Activated naive CD8-positive, alpha-beta T cell treated with anti-CD3 and anti-CD28 coated beads, Interleukin-2, amount 50 U/mL, for 16 hours (primary cell): ENCODE data around the gene OSCAR.
A peak's percentile ranks its signal among the peaks of the same experiment; 100 is the strongest.

Experiments
- DNase-seq: peaks from one replicate; pipeline ENCODE4 v3.0.0-alpha.2; 2020; ENCODE audit warnings: low read depth, low spot score

The OSCAR gene, protein sequence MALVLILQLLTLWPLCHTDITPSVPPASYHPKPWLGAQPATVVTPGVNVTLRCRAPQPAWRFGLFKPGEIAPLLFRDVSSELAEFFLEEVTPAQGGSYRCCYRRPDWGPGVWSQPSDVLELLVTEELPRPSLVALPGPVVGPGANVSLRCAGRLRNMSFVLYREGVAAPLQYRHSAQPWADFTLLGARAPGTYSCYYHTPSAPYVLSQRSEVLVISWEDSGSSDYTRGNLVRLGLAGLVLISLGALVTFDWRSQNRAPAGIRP

DNA sequence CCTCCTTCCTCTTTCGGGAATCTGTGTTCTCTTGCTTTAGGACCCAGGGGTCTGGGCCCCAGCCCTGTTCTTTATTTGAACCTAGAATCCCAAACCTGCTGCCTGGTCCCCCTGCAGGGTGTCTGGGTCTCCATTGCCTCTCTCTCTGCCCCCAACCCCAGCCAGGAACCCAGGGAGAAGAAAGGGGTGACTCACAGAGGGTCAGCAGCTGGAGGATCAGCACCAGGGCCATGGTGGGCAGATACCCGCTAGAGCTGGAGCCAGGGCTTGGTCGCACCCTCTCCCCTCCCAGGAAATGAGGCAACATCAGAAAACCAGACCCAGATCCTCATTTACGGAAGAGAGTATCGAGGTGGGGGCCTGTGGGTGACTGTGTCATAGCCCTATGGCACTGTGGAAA is at the start of gene OSCAR:
OSCAR (minus strand) TSS at position 243 of the 400 bp plus-strand sequence; CDS start at position 232, 11 bp downstream.
- DNase-seq = no peak

DNA sequence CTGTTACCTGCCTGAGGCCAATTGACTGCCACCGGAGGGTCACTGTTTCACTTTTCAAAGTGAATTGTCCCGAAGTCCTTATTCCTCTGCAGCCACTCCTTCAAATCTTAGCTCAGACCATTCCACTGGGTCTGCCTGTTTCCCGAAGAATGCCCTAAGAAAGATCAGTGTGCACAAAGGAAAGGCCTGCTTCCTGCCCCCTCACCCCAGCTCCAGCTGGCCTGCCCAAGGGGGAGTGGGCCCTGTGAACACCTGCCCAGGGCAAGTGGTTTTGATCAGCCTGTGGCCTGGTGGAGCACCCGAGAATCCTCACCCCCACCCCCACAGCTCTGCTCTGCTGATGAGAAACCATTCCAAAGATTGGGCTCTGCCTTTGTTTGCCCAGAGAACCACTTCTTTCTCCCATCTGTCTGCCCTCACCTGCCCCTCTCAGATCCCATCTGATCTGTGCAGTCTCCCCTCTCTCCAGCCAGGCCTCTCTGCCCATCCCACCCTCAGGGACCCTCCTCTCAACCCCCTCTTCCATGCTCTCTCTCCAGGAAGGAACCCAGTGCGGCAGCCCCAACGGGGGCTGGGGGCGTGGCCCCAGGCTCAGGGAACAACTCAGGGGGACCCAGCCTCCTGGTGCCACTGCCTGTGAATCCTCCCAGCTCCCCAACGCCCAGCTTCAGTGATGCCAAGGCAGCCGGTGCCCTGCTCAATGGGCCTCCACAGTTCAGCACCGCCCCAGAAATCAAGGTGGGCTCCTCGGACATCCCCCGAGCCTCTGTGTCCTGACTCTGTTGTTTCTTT is 48.6 kb upstream of the OSCAR start:
- no peak for DNase-seq

DNA sequence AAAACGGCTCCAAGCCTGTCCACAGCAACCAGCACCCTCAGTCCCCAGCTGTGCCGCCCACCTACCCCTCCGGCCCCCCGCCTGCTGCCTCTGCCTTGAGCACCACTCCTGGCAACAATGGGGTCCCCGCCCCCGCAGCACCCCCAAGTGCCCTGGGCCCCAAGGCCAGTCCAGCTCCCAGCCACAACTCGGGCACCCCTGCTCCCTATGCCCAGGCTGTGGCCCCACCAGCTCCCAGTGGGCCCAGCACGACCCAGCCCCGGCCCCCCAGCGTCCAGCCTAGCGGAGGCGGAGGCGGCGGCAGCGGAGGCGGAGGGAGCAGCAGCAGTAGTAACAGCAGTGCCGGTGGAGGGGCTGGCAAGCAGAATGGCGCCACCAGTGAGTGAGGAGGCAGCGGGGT is 47.6 kb upstream of the OSCAR start:
- DNase-seq = no peak

DNA sequence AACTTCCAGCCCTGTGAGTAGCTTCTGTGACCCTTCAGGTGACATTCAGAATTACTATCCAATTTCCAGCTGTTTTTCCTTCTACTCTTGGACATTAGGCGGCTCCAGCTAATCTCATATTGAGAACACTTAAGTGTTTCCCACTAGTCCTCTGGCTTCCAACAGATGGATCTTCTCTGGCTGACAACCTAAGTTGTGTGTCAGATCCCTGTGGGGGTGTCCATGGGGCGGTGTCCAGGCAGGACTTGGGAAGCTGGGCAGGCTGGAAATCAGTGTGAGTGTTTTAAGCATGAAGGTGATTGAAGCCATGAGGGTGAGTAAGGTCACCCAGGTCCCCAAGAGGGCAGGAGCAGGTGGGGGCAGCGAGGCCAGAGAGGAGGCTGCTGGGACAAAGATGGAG is 47.1 kb upstream of the OSCAR start:
- DNase-seq = no peak

DNA sequence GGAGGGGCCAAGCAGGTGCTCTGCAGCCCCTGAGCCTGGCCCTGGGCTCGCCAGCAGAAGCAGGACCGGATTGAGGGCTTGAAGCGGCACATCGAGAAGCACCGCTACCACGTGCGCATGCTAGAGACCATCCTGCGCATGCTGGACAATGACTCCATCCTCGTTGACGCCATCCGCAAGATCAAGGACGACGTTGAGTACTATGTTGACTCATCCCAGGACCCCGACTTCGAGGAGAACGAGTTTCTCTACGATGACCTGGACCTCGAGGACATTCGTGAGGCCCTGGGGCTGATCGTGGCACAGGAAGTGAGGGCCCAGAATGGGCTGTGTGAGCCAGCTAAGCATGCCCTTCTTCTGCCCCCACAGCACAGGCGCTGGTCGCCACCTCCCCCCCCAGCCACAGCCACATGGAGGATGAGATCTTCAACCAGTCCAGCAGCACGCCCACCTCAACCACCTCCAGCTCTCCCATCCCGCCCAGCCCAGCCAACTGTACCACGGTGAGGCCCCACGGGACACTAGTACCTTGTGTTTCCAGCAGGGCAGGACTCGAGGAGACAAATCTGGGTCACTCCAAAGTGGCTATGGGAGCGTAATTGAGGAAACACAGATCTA is 45.0 kb upstream of the OSCAR start:
- no peak for DNase-seq

DNA sequence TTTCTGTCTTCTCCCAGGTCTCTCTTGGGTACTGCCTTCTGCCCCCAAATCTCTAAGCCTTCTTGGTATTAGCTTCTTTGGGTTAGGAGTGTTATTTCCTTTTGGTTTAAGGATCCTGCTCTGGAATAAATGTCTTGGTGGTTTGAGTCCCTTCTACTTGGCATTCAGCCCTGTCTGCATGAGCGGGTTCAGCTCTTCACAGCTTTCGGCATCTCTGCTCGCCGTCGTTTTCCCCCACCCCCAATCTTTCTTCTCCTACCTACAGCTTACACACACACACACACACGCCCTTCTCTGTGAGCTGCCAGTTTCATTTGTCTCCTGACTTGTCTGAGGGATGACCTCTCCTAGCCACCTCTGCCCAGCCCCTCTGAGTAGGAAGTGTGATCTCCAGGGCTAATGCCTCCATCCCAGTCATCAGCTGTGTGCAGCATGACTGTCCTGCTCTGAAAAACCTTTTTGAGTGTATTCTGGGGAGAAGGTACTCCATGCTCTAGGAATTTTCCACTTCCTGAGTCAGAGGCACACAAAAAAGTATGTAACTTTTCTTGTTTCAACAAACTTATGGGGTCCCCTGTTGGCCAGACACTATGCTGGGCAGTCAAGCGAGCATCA is 41.7 kb upstream of the OSCAR start:
- DNase-seq = no peak

DNA sequence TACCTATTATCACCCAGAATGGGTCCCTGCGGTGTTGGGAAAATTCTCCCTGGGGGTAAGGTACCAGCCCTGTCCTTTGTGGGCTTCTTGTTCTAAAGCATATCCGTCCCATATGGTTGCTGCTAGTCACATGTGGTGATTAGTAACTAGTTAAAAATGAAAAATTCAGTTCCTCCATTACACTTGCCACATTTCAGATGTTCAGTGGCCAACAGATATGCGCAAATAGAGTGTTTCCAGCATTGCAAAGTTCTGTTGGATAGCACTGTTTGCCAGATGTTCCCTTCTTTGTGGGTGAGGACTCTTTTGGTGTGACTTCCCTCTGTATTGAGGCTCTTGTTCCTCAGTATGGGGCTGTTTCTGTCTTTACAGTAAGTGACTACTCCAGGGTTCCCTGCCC is 40.8 kb upstream of the OSCAR start:
- DNase-seq = no peak

GRCh38 chr19:54138489-54139256 is 38.1 kb upstream of the OSCAR start:
- DNase-seq = no peak

- DNase-seq = no peak
Measured at GRCh38 chr19:54137699-54138488, 37.3 kb upstream of the OSCAR start, which contains the start of gene CNOT3. CNOT3 (plus strand) TSS chr19:54137762; CDS start chr19:54142979, 5,217 bp downstream.

- DNase-seq = peak; percentile 98
Measured at GRCh38 chr19:54136864-54137698, 36.5 kb upstream of the OSCAR start.

DNA sequence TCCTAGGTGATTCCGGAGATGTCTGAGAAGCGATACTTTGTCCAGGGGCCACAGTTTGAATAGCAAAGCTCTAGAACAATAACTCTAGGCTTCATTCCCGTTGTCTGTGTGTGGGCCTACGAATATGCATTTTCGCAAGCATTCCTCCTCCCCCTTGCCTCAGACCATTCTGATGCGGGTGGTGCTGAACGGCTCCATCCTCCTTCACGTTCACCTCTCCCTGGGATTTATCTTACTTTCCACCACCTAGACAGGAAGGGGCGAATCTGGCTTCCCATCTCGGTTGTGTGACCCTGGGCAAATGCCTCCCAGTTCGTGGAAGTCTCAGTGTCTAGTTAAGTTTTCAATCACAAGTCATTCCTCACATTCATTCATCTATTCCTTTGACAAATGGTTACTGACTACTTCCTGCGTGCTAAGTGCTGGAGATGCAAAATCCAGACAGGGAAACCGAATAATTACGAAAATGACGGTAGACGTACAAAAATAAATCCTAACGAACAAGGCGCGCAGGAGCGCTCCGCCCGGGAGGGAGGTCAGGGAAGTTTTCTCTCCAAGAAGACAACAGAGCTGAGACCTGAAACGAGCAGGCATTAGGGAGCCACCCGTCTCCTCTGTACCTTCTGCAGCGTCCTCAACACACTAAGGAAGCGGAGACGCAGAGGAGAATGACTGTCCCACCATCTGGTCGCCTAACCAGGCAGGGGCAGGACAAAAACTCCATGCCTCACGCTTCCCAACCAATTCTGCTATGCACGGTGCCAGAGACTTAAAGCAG is 35.7 kb upstream of the OSCAR start:
- no peak for DNase-seq

DNA sequence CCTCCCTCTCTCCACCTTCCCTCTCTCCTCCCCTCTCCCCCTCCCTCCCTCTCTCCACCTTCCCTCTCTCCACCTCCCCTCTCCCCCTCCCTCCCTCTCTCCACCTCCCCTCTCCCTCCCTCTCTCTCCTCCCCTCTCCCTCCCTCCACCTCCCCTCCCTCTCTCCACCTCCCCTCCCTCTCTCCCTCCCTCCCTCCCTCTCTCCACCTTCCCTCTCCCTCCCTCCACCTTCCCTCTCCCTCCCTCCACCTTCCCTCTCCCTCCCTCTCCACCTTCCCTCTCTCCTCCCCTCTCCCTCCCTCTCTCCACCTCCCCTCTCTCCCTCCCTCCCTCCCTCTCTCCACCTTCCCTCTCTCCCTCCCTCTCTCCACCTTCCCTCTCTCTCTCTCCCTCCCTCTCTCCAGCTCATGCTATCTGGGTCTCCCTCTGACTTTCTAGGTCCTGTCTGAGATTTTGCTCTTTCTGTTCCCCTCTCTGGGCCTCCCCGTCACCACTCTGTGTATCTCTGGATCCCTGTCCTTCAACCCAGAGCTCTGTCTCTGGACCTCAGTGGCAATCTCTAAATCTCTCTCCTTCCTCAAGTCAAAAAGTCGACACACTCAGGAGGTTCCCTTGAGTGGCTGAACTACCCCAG is 33.5 kb upstream of the OSCAR start:
- no peak for DNase-seq

- no peak for DNase-seq
Measured at GRCh38 chr19:54133312-54133956, 32.8 kb upstream of the OSCAR start.

- DNase-seq = no peak
Measured at GRCh38 chr19:54129617-54129996, 29.0 kb upstream of the OSCAR start.

GRCh38 chr19:54128796-54129616 is 28.4 kb upstream of the OSCAR start:
- no peak for DNase-seq

DNA sequence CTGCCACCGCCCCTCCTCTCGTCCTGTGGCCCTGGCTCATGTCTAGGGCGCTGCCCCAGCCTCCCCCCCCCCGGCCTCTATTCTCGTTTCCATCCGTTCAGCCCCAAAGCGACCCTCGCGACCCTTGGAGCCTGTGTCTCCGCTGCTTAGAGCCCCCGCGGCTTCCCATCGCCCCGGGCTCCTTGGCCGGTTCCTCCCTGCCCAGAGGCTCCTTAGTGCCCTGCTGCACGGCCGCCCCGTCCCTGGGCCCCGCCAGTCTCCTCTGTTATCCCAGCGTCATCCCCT is 27.8 kb upstream of the OSCAR start:
- DNase-seq = no peak

DNA sequence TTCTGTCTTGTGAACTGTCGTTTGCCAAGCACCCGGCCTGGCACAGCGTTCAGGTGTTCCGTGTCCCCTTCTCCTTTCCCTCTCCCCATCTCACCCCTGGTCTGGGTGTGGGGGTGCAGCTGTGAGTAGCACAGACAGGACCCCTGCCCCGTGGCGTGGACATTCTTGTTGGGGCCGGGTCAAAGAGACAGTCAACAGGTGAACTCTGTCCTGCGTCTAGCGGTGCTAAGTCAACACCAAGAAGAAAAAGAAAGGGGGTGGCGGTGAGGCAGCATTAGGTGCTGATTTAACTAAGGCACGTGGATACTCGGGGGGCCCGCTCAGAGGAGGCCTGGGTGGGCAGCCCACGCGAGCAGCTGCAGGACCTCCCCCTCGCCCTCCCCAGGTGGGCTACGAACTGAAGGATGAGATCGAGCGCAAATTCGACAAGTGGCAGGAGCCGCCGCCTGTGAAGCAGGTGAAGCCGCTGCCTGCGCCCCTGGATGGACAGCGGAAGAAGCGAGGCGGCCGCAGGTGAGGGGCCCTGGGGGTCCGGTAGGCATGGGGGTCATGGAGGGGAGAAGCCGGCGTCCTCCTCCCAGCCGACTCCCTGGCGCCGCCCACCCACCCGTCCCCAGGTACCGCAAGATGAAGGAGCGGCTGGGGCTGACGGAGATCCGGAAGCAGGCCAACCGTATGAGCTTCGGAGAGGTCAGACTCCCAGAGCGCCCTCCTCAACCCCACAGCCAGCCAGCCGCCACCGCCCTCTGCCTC is 27.3 kb upstream of the OSCAR start:
- no peak for DNase-seq
